GM21360 (cell line): ENCODE results near the gene DUXB.

Experiments used
- ATAC-seq: cut with Tn5 transposase; IDR thresholded peaks from one replicate; pipeline ENCODE4 v1.9.1; 2021; ENCODE audit warnings: mild to moderate bottlenecking, moderate library complexity; ENCODE audit not compliant: unreplicated experiment

The DUXB gene, protein sequence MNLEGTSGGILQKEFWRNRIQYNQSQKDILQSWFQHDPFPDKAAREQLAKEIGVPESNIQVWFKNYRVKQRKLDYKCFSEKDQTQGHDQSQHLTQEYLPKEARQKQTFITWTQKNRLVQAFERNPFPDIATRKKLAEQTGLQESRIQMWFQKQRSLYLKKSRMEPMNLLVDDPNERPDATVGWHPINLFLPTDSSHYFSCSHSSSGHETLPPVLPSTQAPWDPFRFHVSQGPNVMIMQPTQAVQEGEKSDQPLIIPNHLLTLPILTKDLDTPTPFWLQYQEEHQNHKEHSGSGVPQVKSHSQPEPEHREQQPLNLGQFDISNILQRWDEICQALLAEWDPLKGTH

DNA sequence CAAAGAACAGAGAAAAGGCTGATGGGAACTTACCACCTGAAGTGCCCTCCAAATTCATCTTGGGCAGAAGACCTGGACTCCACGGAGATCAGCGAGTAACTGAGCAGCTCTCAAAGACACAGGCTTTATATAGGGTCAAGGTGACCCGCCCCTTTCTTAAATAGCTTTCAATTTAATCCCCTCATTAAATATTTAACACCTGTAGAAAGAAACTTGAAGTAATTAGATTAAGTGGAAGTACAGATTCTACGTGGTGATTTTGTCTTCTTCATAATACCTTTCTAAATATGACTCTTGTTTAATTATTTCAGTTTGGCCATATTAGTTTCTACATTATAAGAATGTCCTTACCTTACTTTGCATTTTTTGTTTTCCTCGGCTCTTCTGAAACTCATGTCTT lies at the start of gene DUXB:
Gene DUXB (minus strand): TSS at position 101 of the 400 bp plus-strand sequence. CDS start 43 bp downstream, at position 58.
- ATAC-seq = no peak

DNA sequence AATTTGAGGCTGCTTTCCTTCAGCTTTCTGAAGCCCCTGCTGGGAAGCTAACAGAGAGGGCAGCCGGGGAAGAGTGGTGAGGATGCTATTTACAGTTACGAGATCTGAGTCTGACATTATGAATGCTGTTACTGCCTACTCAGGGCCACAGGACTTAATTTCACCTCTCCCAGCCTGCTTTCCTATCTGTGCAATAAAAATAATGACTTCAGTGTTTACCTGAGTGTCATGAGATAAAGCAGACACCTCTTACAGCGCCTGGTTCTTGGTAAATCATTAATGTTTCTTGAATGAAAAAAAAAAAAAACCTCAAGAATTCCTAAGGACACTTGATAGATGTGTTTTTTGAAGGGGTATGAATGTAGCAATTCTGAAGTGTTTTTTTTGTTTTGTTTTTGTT lies 49.3 kb upstream of the DUXB start:
- no peak for ATAC-seq

DNA sequence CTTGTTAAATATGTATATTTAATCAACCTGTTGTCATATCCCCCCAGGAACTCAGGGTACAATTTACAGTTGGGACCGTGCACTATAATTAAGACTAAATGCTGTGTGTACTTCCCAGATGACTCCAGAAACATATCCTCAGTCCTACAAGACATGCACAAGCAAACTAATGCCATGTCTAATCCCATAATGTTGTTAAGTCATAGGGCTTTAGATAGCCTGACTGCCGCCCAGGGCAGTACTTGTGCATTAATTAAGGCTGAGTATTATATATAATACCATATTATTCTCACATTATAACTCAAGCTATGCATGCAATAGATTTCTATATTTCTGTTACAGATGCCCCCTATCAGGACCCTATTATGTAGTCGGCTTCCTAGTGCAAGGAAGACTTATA lies 45.1 kb upstream of the DUXB start:
- ATAC-seq = no peak

DNA sequence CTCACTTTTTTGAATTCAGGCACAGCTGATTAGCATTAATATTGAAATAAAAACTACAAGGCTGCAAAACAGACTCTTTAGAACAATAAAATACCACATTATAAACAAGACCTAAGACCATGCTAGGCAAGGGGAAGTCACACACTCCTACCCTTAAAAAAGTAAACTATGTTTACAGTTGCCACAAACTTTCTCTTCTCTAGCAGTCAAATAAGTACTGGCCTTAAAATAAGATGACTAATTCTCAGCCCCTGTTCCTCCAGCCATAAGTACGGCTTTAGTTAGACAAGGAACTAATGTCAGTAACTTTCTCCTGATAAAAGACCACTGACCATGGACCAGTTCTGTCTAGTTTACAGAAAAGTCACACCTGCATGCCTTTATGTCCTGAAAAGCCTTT lies 44.6 kb upstream of the DUXB start:
- ATAC-seq = peak; percentile 71

DNA sequence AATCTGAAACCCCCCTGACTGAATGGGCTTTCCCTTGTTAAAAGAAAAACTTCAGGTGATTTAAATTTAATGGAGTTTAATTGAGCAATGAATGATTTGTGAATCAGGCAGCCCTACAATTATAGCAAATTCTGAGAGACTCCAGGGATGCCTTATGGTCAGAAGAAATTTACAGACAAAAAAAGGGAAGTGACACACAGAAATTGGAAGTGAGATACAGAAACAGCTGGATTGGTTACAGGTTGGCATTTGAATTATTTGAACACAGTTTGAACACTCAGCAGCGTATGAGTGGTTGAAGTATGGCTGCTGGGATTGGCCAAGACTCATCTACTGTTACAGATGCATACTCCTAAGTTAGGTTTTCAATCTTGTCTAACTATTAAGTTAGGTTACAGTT lies 44.0 kb upstream of the DUXB start:
- no peak for ATAC-seq

DNA sequence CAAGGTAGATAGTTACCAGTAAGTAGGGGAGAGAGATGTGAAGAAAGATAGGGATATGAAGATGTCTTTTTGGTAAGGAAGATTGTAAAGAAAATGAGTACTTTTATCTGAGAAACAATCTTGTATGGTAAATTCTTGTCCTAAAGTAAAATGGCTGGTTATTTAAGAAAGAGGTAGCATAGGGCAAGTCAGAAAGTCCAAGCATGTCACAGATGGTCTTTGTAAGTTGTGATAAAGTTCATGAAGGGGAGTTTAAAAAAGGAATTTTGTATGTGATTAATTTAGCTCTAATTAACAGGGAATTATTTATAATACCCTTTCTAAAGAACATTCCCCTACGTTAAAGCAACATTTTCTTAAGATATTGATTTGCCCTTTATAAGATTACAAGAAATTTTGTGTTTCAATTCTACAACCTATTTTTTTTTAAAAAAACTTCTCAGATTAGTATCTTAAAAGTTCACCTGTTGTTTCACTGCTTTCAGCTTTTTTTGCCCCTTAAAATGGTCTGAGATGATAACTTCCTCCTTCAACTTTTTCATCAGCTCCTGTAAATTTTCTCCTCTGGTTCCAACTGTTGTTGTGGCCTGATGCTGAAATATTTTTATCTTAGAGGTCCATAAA lies 41.3 kb upstream of the DUXB start:
- no peak for ATAC-seq

DNA sequence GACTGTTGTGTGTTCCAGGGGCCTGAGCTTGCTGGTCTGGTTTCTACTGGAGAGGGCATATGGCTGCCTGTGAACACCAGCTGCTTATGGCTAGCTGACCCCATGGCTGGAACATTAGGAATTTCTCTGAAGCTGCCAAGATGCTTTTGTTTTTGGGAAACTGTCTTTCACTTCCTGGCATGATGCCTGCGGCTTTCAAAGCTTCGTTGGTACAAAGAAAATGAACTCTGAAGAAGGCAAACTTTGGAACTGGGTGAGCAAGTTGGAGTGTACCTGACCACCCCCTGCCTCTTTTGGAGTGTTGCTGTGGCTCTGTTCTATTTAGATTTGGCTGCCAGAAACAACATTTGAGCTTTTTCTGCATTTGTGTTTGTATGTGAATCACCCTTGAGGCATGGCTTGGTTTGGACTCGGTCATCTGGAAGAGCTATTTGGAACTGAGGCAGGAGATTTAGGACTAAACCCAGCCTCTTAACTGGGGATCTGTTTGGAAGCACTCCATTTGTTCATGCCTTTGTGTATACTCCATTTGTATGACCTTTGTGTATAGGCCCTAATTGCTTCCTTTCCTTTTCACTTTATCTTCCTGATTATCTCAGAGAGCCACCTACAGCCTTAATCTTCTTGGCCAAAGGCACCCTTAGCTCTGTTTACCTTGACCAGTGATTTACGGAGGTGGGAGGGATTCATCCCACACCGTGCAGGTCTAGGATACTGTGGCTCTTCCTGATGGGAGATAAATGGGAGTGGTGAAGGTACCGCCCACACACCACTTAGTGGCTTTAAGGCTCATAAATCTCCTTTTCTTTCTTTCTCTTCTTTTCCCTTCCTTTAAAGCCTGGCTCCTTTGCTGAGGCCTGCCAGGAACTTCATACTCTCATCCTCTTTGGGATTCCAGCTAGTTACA lies 32.3 kb upstream of the DUXB start:
- ATAC-seq = no peak

DNA sequence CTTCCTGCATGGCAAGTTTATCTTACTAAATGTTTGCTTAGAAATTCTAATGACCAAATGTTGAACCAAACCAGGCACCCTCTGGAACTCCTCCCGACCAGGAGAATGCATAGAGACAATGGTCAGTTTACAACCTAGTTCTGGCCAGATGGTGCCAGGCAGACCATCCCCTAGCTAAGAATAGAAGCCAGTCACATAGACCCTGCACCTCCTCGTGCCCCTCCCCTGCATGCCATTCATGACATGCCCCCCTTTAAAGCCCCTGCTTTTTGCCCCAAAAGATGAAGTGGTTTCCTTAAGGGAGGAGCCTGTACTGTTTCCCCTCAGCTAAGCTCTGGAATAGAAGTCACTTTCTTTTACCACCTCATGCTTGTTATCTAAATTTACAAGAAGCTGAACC lies 31.6 kb upstream of the DUXB start:
- ATAC-seq = no peak

DNA sequence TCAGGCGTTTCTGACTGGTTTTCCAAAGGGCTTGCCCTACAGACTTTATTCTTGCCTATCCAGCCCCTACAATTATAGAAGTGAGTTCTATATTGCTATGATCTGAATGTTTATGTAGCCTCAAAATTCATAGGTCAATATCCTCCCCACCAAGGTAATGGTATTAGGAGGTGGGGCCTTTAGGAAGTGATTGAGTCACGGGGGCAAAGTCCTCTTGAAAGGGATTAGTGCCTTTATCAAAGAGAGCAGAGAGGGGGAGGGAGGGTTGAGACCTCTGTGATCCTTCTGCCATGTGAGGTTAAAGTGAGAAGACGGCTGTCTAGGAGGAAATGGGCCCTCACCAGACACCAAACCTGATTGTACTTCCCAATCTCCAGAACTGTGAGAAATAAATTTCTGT lies 26.0 kb upstream of the DUXB start:
- ATAC-seq = no peak

DNA sequence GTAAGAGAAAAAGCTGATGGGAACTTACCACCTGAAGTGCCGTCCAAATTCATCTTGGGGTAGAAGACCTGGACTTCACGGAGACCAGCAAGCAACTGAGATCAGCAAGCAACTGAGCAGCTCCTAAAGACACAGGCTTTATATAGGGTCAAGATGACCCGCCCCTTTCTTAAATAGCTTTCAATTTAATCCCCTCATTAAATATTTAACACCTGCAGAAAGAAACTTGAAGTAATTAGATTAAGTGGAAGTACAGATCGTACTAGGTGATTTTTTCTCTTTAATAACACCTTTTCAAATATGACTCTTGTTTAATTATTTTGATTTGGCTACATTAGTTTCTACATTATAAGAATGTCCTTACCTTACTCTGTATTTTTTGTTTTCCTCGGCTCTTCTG lies 25.1 kb upstream of the DUXB start, which contains the start of gene CPHXL:
Gene CPHXL (minus strand): TSS at position 101 of the 400 bp plus-strand sequence. CDS start 48 bp downstream, at position 53.
- ATAC-seq = no peak

DNA sequence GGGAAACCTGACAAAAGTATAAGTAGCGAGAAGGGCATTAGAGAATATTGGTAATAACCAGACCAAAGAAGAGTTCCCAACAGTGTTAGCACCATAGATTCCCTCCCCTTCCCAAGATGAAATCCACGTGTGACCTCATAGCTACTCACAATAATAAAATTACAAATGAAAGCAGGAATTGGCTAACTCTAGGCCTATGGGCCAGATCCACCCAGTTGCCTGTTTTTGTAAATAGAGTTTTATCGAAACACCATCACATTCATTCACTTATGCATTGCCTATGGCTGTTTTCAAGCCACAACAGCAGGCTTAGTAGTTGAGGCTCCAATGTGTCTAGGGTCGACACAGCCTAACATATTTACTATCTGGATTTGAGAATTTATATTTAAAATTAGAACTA lies 17.2 kb upstream of the DUXB start:
- ATAC-seq = no peak

DNA sequence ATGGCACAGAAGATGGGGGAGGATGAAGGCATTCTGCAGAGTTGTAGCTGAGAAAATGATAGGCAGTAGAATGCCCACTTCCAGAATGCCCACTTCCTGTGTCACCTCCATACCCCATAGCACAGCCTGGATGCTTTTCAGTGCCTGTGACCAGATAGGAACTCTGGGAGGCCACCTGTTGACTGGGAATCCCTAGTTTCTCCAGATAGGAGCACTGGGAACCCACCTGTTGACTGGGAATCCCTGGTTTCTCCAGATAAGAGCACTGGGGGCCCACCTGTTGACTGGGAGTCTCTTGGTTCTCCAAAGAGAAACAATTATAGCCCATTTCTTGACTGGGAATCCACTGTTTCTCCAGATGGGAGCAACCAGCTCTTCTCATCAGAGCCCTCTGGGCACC lies 13.4 kb upstream of the DUXB start:
- no peak for ATAC-seq

DNA sequence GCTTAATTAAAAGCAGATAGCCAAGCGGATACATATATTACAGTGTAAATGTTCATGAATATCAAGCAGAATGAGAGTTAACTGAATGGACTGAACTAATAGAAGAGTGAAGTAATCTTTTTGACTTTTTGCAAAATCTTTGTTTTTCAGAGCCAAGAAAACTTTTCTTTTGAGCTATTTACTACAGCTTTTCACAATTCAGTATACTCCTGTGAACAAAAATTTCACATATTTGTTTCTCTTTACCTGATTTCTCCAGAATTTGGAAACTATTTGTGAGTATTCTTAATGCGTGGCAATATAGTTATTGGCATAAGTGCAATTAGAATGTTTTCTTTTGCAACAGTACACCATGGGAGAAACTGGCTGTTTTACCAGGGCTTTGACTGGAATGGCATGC lies 9.1 kb upstream of the DUXB start:
- no peak for ATAC-seq

DNA sequence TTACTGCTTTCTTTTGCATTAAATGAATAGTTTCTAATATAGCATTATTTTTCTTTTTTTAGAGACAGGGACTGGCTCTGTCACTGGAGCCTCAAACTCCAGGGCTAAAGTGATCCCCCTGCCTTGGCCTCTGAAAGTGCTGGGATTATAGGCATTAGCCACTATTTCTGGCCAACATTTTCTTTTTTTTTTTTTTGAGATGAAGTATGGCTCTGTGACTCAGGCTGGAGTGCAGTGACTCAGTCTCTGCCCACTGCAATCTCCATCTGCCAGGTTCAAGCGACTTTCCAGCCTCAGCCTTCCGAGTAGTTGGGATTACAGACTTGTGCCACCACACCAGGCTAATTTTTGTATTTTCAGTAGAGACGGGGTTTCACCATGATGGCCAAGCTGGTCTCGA lies 2.0 kb upstream of the DUXB start:
- ATAC-seq = no peak

DNA sequence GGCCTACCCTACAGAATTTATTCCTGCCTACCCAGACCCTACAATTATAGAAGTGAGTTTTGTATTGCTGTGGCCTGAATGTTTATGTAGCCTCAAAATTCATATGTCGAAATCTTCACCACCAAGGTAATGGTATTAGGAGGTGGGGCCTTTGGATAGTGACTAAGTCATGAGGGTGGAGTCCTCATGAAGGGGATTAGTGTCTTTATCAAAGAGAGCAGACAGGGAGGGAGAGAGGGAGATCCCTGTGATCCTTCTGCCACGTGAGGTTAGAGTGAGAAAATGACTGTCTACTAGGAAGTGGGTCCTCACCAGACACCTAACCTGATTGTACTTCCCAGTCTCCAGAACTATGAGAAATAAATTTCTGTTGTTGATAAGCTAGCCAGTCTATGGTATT lies 981 bp upstream of the DUXB start:
- ATAC-seq = no peak

DNA sequence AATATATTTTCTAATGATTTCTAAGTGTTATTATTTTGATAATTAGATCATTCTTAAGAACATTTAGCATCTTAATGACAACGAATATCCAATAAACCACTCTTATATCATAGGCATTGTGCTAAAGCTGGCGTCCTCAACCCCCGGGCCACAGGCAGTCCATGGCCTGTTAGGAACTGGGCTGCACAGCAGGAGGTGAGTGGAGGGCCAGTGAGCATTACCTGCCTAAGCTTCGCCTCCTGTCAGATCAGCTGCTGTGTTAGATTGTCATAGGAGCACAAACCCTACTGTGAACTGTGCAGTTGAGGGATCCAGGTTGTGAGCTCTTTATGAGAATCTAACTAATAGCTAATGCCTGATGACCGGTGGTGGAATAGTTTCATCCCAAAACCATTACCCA lies 3.7 kb downstream of the DUXB start:
- ATAC-seq = no peak

DNA sequence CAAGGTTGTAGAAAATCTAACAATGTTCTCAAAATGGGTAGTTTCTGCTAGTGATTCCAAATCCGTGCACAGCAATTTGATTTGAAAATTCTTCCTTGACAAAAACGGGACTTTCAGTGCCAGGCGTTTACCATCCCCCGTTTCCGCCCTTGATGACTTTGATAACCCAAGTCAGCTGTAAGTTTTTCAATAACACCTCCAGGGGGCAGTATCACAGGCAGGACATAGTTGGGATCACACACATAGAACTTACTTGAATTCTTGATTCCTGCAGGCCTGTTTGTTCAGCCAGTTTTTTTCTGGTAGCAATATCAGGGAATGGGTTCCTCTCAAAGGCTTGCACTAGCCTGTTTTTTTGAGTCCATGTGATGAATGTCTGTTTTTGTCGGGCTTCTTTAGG lies 5.6 kb downstream of the DUXB start:
- no peak for ATAC-seq

DNA sequence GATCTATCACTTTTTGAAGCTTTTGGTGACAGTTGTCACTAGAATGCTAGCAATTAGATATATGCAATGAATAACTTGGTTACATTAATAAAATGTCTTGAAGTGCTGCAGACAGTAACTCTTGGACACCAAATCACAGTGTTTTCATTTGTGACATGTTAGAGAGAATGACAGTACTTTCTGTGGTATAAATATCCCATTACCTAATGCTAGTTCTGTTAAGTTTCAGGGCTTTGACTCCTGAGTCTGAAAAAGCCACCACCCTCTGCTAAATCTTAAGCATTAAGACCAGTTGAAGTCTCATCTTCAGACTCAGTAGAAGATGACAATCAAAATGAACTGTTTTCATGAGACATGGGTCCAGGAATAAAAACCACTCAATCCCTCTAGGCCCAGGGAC lies 13.9 kb downstream of the DUXB start:
- no peak for ATAC-seq

DNA sequence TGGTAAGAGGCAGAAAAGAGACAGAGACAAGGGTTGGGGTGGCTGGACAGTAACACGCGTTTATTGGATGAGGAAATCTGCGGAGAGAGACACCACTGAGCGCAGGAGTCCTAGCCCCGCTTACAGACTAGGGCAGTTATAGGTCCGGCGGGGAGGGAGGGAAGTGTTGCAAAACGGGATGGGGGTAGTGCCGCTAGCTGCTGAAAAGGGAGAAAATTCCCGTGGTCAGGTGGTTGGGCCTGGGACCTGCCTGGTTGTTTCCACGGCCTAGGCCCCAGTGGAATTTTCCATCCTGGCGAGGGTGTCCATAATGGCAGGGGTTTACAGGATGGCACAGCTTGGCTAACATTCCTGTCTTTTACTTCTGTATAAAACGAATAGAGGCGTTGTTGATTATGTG lies 19.0 kb downstream of the DUXB start:
- ATAC-seq = no peak

DNA sequence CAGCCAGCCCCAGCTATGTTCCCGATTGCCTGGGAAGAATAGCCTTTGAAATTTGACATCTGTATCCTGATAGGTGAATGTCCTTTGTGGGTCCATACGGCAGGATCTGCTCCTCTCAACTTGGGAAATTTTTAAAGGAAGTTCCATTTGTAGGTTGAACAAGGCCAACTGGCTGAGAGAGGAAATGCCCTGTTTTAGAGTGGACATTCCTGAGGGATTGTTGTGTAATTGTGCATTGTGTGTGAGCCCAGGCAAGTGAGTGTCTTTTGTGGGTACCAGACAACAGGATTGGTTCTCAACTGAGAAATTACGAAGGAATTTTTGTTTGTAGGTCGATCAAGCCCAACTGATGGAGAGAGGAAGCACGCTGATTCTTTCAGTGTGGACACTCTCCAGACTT lies 21.9 kb downstream of the DUXB start:
- ATAC-seq = no peak

DNA sequence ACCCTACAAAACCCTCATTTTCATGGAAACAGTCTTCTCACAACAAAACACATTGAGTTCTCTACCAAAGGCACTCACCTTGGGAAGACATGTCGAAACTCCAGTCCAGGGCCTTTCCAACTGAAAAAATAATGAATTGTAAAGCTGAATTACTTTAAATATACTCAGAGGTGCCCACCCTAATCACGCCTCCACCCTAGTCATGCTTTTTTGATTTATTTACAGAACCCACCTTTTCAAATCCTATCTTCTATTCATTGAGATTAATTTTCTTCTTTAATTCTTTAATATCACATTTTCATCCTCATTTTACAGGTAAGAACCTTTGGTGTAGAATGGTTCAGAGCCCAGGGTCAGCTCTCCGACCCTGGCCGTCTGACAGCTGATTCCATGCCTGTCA lies 24.4 kb downstream of the DUXB start, which contains the start of gene CPHXL2:
Gene CPHXL2 (minus strand): TSS at position 101 of the 400 bp plus-strand sequence. CDS start 10 bp downstream, at position 91.
- no peak for ATAC-seq

DNA sequence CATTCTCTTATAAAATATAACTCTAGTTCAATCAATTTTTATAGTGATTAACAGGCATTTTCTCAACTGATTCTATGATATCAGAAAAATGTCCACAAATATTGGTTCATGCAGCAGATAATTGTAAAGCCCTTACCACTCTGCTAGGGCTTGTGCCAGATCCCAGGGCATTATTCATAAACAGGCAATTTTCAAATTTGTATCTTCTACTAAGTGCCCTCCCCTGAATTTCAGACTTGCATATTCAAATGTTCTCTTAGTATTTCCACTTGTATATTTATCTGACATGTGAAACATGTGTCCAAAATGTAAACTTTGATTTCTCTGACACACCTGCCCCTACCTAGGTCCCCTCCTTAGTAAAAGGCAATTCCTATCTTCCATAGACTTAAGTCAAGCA lies 33.8 kb downstream of the DUXB start:
- ATAC-seq = no peak
